CD4-positive, alpha-beta T cell (primary cell): ENCODE data around the gene ACTA2. TPM values are rescaled to one million over a fixed set of nuclear protein-coding genes. Genes with fewer than 3 reads are reported as not detected.

Experiments
- ATAC-seq: fragments of 200-7000 bp; cut with Tn5 transposase; one replicate; pipeline ENCODE4 v1.10.0; 2022; ENCODE audit warnings: mild to moderate bottlenecking; ENCODE audit not compliant: poor library complexity
- CTCF ChIA-PET: fragments of 350-600 bp; sonication (Branson Sonifier 250); formaldehyde crosslinking; loops from one replicate; lab custom pipeline; 2021; ENCODE audit warnings: antibody characterized with exemption, inconsistent platforms; lab: Charles Lee
- POLR2A ChIA-PET: fragments of 350-600 bp; sonication (Branson Sonifier 250); formaldehyde crosslinking; loops from one replicate; lab custom pipeline; 2021; ENCODE audit warnings: antibody characterized with exemption, inconsistent platforms; lab: Charles Lee
- DNase-seq, 14 experiments: peaks; one replicate each; pipeline ENCODE4 v3.0.0-alpha.2; 2013 to 2020; ENCODE audit warnings: mixed read lengths in 2 of 14
- H3K27ac ChIP-seq, 2 donors: one replicate each; pipeline versions ENCODE4 v1.5.1 to v1.7.0; 2013; ENCODE audit warnings: low read length in 2 of 2, low read depth in 1 of 2, mild to moderate bottlenecking in 1 of 2
- H3K27me3 ChIP-seq, 2 experiments: 1 replicate in 1 of 2; 2 replicates in 1 of 2; pipeline versions ENCODE4 v1.6.1 to v1.7.0; 2013; ENCODE audit warnings: low read length in 2 of 2, control low read depth in 1 of 2, mild to moderate bottlenecking in 1 of 2, moderate library complexity in 1 of 2; ENCODE audit not compliant: insufficient read depth in 2 of 2, control insufficient read depth in 1 of 2
- H3K36me3 ChIP-seq: one replicate; pipeline ENCODE4 v1.6.1; 2013; ENCODE audit warnings: low read length, control low read depth; ENCODE audit not compliant: insufficient read depth
- H3K4me1 ChIP-seq: one replicate; pipeline ENCODE4 v1.6.1; 2013; ENCODE audit warnings: low read length, control low read depth; ENCODE audit not compliant: insufficient read depth
- H3K4me3 ChIP-seq: one replicate; pipeline ENCODE4 v1.5.1; 2013; ENCODE audit warnings: mild to moderate bottlenecking, low read length, moderate library complexity
- H3K9me3 ChIP-seq, 2 experiments: 1 replicate in 1 of 2; 2 replicates in 1 of 2; pipeline versions ENCODE4 v1.6.1 to v1.7.0; 2013; ENCODE audit warnings: low read length in 2 of 2, mild to moderate bottlenecking in 2 of 2, control low read depth in 1 of 2, moderate library complexity in 1 of 2; ENCODE audit not compliant: control insufficient read depth in 1 of 2, insufficient read depth in 1 of 2
- H3K27ac Mint-ChIP-seq: one replicate; pipeline ENCODE4 v1.8.0; 2020; ENCODE audit warnings: mixed read lengths
- H3K27me3 Mint-ChIP-seq: one replicate; pipeline ENCODE4 v1.8.0; 2021; ENCODE audit warnings: mixed read lengths
- H3K36me3 Mint-ChIP-seq: one replicate; pipeline ENCODE4 v1.8.0; 2021; ENCODE audit warnings: low read depth, mixed read lengths
- H3K4me1 Mint-ChIP-seq: one replicate; pipeline ENCODE4 v1.8.0; 2021; ENCODE audit warnings: low read depth, mixed read lengths
- H3K4me3 Mint-ChIP-seq: one replicate; pipeline ENCODE4 v1.8.0; 2020; ENCODE audit warnings: mild to moderate bottlenecking, mixed read lengths
- H3K9me3 Mint-ChIP-seq: one replicate; pipeline ENCODE4 v1.8.0; 2020; ENCODE audit warnings: mixed read lengths
- intact Hi-C, 2 experiments: fragments of 100-400 bp; cut with DNase I in 1 of 2; cut with micrococcal nuclease in 1 of 2; formaldehyde crosslinking; loops; one replicate each; pipeline versions ENCODE4 v1.15.1 to v1.9.0; 2023 to 2025; cut with DNase I, micrococcal nuclease
- total RNA-seq, 174 experiments: library from RNA in 2 of 174; stranded (reverse) in 2 of 174; gene quantifications; one replicate each; pipeline ENCODE4 v1.2.3 and lab custom pipeline; 2021 to 2026
- TF ChIP-seq, protein P1 (sequence below): fragments of 200-600 bp; IDR thresholded peaks from one replicate; pipeline ENCODE4 v1.8.0; 2022; ENCODE audit warnings: antibody characterized with exemption, mild to moderate bottlenecking

Gene ACTA2
- total RNA-seq, 2 experiments from 2014 or later = 1.8 to 2.1 TPM

DNA sequence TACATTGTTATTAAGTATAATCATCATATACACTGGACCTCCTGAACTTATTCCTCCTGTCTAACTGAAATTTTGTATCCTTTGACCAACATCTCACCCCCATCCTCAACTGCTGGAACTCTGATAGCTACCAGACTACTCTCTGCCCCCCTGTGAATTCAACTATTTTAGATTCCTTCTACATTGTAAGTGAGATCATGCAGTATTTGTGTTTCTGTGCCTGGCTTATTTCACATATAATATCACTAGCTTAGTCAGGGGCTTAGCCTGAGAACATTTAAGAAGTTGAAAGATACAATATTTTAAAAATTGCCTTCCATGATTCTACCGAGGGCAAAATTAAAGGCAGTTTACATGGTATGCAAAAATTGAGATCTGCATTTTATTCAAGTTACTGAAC lies 45.7 kb downstream of the ACTA2 start:
- H3K36me3 Mint-ChIP-seq = peaks cover 81% of the 10 kb centered on the region
- POLR2A ChIA-PET = interaction anchor here (0.6 to 1.6 kb wide), 2 partner anchors 27 to 507 kb away, joined by 3 to 4 read pairs; partner anchors contain the start of genes IFIT5 and STAMBPL1
- H3K36me3 ChIP-seq = peaks cover 68% of the 10 kb centered on the region

GRCh38 chr10:88903715-88904114 lies 48.9 kb downstream of the ACTA2 start:
- Histone ChIP-seq H3K27me3 (no peaks in the 10 kb centered on the region), H3K9me3 (no peaks in the 10 kb centered on the region), H3K4me1 (peaks cover 2% of the 10 kb centered on the region), H3K36me3 (peaks cover 54% of the 10 kb centered on the region), H3K27ac (no peak overlapping the region), H3K4me3 (no peak overlapping the region)
- intact Hi-C loops = no loop called here
- Mint-ChIP-seq H3K36me3 (peaks cover 74% of the 10 kb centered on the region), H3K9me3 (no peaks in the 10 kb centered on the region), H3K27me3 (no peaks in the 10 kb centered on the region), H3K4me1 (peaks cover 28% of the 10 kb centered on the region), H3K27ac (no peak overlapping the region), H3K4me3 (no peak overlapping the region)
- ATAC-seq = no peak
- CTCF ChIA-PET = no interaction called here
- POLR2A ChIA-PET = interaction anchor here (1.0 kb wide), 1 partner anchor 24 kb away, joined by 3 read pairs; no protein-coding TSS in a partner anchor
- DNase-seq = no peak
- TF ChIP-seq, protein P1, sequence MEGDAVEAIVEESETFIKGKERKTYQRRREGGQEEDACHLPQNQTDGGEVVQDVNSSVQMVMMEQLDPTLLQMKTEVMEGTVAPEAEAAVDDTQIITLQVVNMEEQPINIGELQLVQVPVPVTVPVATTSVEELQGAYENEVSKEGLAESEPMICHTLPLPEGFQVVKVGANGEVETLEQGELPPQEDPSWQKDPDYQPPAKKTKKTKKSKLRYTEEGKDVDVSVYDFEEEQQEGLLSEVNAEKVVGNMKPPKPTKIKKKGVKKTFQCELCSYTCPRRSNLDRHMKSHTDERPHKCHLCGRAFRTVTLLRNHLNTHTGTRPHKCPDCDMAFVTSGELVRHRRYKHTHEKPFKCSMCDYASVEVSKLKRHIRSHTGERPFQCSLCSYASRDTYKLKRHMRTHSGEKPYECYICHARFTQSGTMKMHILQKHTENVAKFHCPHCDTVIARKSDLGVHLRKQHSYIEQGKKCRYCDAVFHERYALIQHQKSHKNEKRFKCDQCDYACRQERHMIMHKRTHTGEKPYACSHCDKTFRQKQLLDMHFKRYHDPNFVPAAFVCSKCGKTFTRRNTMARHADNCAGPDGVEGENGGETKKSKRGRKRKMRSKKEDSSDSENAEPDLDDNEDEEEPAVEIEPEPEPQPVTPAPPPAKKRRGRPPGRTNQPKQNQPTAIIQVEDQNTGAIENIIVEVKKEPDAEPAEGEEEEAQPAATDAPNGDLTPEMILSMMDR = no peak

More for the DNA sequence above, 45.7 kb downstream of the ACTA2 start:
- H3K27ac Mint-ChIP-seq = no peak overlapping the region
- H3K4me1 Mint-ChIP-seq = peaks cover 14% of the 10 kb centered on the region
- no peak overlapping the region for H3K27ac ChIP-seq
- H3K4me3 ChIP-seq = no peak overlapping the region
- H3K4me1 ChIP-seq = no peaks in the 10 kb centered on the region
- DNase-seq (no peak), ATAC-seq (no peak)
- TF ChIP-seq, protein P1 = no peak
- CTCF ChIA-PET = interaction anchor here (1.2 to 1.7 kb wide), 2 partner anchors 28 to 71 kb away, joined by 4 to 6 read pairs; no protein-coding TSS in a partner anchor
- no peaks in the 10 kb centered on the region for H3K27me3 Mint-ChIP-seq
- intact Hi-C loops = no loop called here
- H3K9me3 Mint-ChIP-seq = no peaks in the 10 kb centered on the region
- H3K27me3 ChIP-seq = no peaks in the 10 kb centered on the region
- no peaks in the 10 kb centered on the region for H3K9me3 ChIP-seq
- no peak overlapping the region for H3K4me3 Mint-ChIP-seq

GRCh38 chr10:88901984-88902789 lies 50.4 kb downstream of the ACTA2 start:
- ChIA-PET POLR2A (interaction anchor here (0.6 to 4.8 kb wide), 2 partner anchors 21 to 22 kb away, joined by 4 to 25 read pairs; partner anchors contain the start of gene STAMBPL1), CTCF (no interaction called here)
- intact Hi-C loops = no loop called here
- DNase-seq (no peak), ATAC-seq (no peak)
- H3K9me3 Mint-ChIP-seq = no peaks in the 10 kb centered on the region
- TF ChIP-seq, protein P1 = no peak
- H3K4me1 Mint-ChIP-seq = peaks cover 43% of the 10 kb centered on the region
- Histone ChIP-seq H3K4me3 (no peak overlapping the region), H3K27ac (no peak overlapping the region), H3K9me3 (no peaks in the 10 kb centered on the region), H3K27me3 (no peaks in the 10 kb centered on the region), H3K36me3 (peaks cover 45% of the 10 kb centered on the region), H3K4me1 (peaks cover 7% of the 10 kb centered on the region)
- H3K27me3 Mint-ChIP-seq = no peaks in the 10 kb centered on the region
- peak overlapping the region; percentile 18 for H3K27ac Mint-ChIP-seq
- H3K36me3 Mint-ChIP-seq = peaks cover 65% of the 10 kb centered on the region
- H3K4me3 Mint-ChIP-seq = no peak overlapping the region
